Neutrophil (primary cell): ENCODE data around the gene DMXL2.
A peak's percentile ranks its signal among the peaks of the same experiment; 100 is the strongest.

Source experiments
- H3K27ac ChIP-seq: fragments of 200-600 bp; sonication (generic); 2 replicates; pipeline ENCODE4 v1.5.1; 2016; ENCODE audit warnings: mild to moderate bottlenecking, moderate library complexity
- H3K27me3 ChIP-seq: fragments of 200-600 bp; sonication (generic); 2 replicates; pipeline ENCODE4 v1.6.0; 2016; ENCODE audit warnings: mild to moderate bottlenecking
- H3K36me3 ChIP-seq: fragments of 200-600 bp; sonication (generic); 2 replicates; pipeline ENCODE4 v1.5.1; 2017
- H3K4me1 ChIP-seq, 2 experiments: fragments of 200-600 bp in 1 of 2; sonication (generic) in 1 of 2; 1 replicate in 1 of 2; 2 replicates in 1 of 2; pipeline versions ENCODE4 v1.5.1 to v1.6.1; 2013 to 2016; ENCODE audit warnings: low read depth in 1 of 2, low read length in 1 of 2, mild to moderate bottlenecking in 1 of 2, moderate library complexity in 1 of 2; ENCODE audit not compliant: control insufficient read depth in 1 of 2, insufficient read depth in 1 of 2
- H3K4me3 ChIP-seq, 2 experiments: fragments of 200-600 bp in 1 of 2; sonication (generic) in 1 of 2; 1 replicate in 1 of 2; 2 replicates in 1 of 2; pipeline ENCODE4 v1.5.1; 2013 to 2016; ENCODE audit warnings: low read depth in 1 of 2, low read length in 1 of 2, mild to moderate bottlenecking in 1 of 2, moderate library complexity in 1 of 2
- H3K9me3 ChIP-seq: fragments of 200-600 bp; sonication (generic); 2 replicates; pipeline ENCODE4 v1.5.1; 2016
- CTCF ChIP-seq: fragments of 200-600 bp; sonication (generic); IDR thresholded peaks from 2 replicates; pipeline ENCODE4 v1.5.1; 2016; ENCODE audit warnings: antibody characterized with exemption

The DMXL2 gene

GRCh38 chr15:51561271-51561670, 61.3 kb downstream of the DMXL2 start:
- Histone ChIP-seq H3K4me3 (no peak overlapping the region), H3K27me3 (no peaks in the 10 kb centered on the region), H3K4me1 (peaks cover 23 to 25% of the 10 kb centered on the region in 2 experiments), H3K9me3 (no peaks in the 10 kb centered on the region), H3K36me3 (no peaks in the 10 kb centered on the region), H3K27ac (no peak overlapping the region)
- no peak for TF ChIP-seq CTCF

GRCh38 chr15:51558876-51559275, 63.7 kb downstream of the DMXL2 start:
- Histone ChIP-seq H3K27ac (peak overlapping the region; percentile 73), H3K4me1 (peaks cover 23 to 25% of the 10 kb centered on the region in 2 experiments), H3K4me3 (peak overlapping the region in 1 of 2 experiments; percentile 27), H3K36me3 (no peaks in the 10 kb centered on the region), H3K9me3 (no peaks in the 10 kb centered on the region), H3K27me3 (no peaks in the 10 kb centered on the region)
- no peak for TF ChIP-seq CTCF

GRCh38 chr15:51558411-51558810, 64.2 kb downstream of the DMXL2 start:
- no peaks in the 10 kb centered on the region for H3K9me3 ChIP-seq
- peak overlapping the region in 1 of 2 experiments; percentile 27 for H3K4me3 ChIP-seq
- H3K27me3 ChIP-seq = no peaks in the 10 kb centered on the region
- no peaks in the 10 kb centered on the region for H3K36me3 ChIP-seq
- H3K4me1 ChIP-seq = peaks cover 23 to 25% of the 10 kb centered on the region in 2 experiments
- H3K27ac ChIP-seq = peak overlapping the region; percentile 73
- TF ChIP-seq CTCF = no peak

GRCh38 chr15:51550841-51551240, 71.7 kb downstream of the DMXL2 start:
- H3K4me3 ChIP-seq = no peak overlapping the region
- no peaks in the 10 kb centered on the region for H3K36me3 ChIP-seq
- H3K27ac ChIP-seq = no peak overlapping the region
- TF ChIP-seq CTCF = no peak
- H3K4me1 ChIP-seq = no peaks in the 10 kb centered on the region
- H3K27me3 ChIP-seq = no peaks in the 10 kb centered on the region
- H3K9me3 ChIP-seq = no peaks in the 10 kb centered on the region

- no peak overlapping the region for H3K27ac ChIP-seq
- no peak overlapping the region for H3K4me3 ChIP-seq
- no peaks in the 10 kb centered on the region for H3K4me1 ChIP-seq
- peaks cover 11% of the 10 kb centered on the region for H3K36me3 ChIP-seq
- no peaks in the 10 kb centered on the region for H3K9me3 ChIP-seq
- no peaks in the 10 kb centered on the region for H3K27me3 ChIP-seq
- TF ChIP-seq CTCF = no peak
Observed at GRCh38 chr15:51547656-51548055, 74.9 kb downstream of the DMXL2 start.
